Smooth muscle cell (in vitro differentiated cells): ENCODE data around the gene P3H2. TPM values are rescaled to one million over a fixed set of nuclear protein-coding genes. Genes with fewer than 3 reads are reported as not detected.

Experiments
- DNase-seq: peaks from one replicate; lab custom pipeline; 2025; ENCODE audit not compliant: unreplicated experiment; lab: John Stamatoyannopoulos, UW
- H2AFZ ChIP-seq: fragments of 200-600 bp; sonication (generic); 2 replicates; pipeline ENCODE4 v1.6.0; 2016; ENCODE audit warnings: antibody characterized with exemption, low read depth, mild to moderate bottlenecking
- H3F3A ChIP-seq: fragments of 200-600 bp; sonication (generic); 2 replicates; pipeline ENCODE4 v1.6.0; 2017; ENCODE audit warnings: antibody characterized with exemption, low read depth
- H3K27ac ChIP-seq: fragments of 200-600 bp; sonication (generic); 2 replicates; pipeline ENCODE4 v1.5.1; 2016; ENCODE audit warnings: low read depth, mild to moderate bottlenecking
- H3K27me3 ChIP-seq: fragments of 200-600 bp; sonication (generic); 2 replicates; pipeline ENCODE4 v1.6.1; 2016; ENCODE audit warnings: low read depth, mild to moderate bottlenecking
- H3K36me3 ChIP-seq: fragments of 200-600 bp; sonication (generic); 2 replicates; pipeline ENCODE4 v1.5.1; 2016; ENCODE audit warnings: low read depth
- H3K4me1 ChIP-seq: fragments of 200-600 bp; sonication (generic); 2 replicates; pipeline ENCODE4 v1.5.1; 2016; ENCODE audit warnings: low read depth
- H3K4me2 ChIP-seq: fragments of 200-600 bp; sonication (generic); 2 replicates; pipeline ENCODE4 v1.6.0; 2016; ENCODE audit warnings: mild to moderate bottlenecking
- H3K4me3 ChIP-seq: fragments of 200-600 bp; sonication (generic); 2 replicates; pipeline ENCODE4 v1.5.1; 2016; ENCODE audit warnings: mild to moderate bottlenecking
- H3K79me2 ChIP-seq: fragments of 200-600 bp; sonication (generic); 2 replicates; pipeline ENCODE4 v1.6.0; 2016; ENCODE audit warnings: low read depth, mild to moderate bottlenecking
- H3K9ac ChIP-seq: fragments of 200-600 bp; sonication (generic); 2 replicates; pipeline ENCODE4 v1.6.0; 2016; ENCODE audit warnings: low read depth
- H3K9me3 ChIP-seq: fragments of 200-600 bp; sonication (generic); replicated peaks from 2 replicates; pipeline ENCODE4 v1.5.1; 2016; ENCODE audit warnings: low read depth
- H4K20me1 ChIP-seq: fragments of 200-600 bp; sonication (generic); 2 replicates; pipeline ENCODE4 v1.6.0; 2016; ENCODE audit warnings: low read depth
- WGBS: methylation state at CpG from one replicate; pipeline ENCODE4 v1.1.7; 2016; ENCODE audit warnings: low lambda C conversion rate; 5-methylcytosine and 5-hydroxymethylcytosine counted together
- polyA plus RNA-seq: library from polyadenylated mRNA; unstranded; fragments of >200 nt; fragmentation: Nextera tagmentation; extraction: Ambion mirVana; gene quantifications from 2 replicates; pipeline ENCODE4 v1.2.1, GENCODE V29; 2016
- total RNA-seq: library from RNA; depleted of rRNA; stranded (reverse); fragments of >200 nt; gene quantifications from 2 replicates; pipeline ENCODE4 v1.2.3, GENCODE V29; 2014
- TF ChIP-seq, protein P1 (sequence below): fragments of 200-600 bp; sonication (generic); IDR thresholded peaks from 2 replicates; pipeline ENCODE4 v1.5.1; 2017; ENCODE audit warnings: borderline replicate concordance, mild to moderate bottlenecking, antibody characterized with exemption; ENCODE audit not compliant: insufficient read depth, poor library complexity, severe bottlenecking

P3H2 gene
- total and polyA plus RNA-seq, 2 experiments from 2014 or later = 6.5 to 27.3 TPM

DNA sequence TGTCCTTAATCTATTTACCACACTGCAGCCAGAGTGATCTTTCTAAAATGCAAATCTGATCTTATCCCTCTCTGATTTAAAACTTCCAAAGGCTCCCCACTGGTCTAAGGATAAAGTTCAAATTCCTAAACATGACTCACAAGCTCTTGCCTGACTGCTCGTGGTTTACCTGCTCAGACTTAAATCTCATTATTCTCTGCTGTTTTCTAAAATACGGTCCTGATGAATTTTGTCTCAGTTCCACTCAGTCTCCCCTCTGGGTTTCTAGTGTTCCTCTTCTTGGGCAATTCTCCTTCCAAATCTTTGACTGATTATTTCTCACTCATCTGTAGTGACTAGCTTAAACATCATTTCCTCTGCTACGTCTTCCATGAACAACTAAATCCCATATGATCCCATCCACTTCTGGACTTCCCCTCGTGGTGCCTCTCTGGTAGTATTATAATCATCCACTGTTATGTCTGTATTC lies 108.3 kb downstream of the P3H2 start:
- Histone ChIP-seq H3K9me3 (no peaks in the 10 kb centered on the region), H3K27ac (peak overlapping the region; percentile 85), H3F3A (peaks cover 20% of the 10 kb centered on the region), H4K20me1 (peaks cover 4% of the 10 kb centered on the region), H2AFZ (no peak overlapping the region), H3K4me1 (peaks cover 23% of the 10 kb centered on the region), H3K4me3 (peak overlapping the region; percentile 9), H3K36me3 (no peaks in the 10 kb centered on the region), H3K9ac (no peak overlapping the region), H3K27me3 (no peaks in the 10 kb centered on the region), H3K4me2 (peak overlapping the region; percentile 72), H3K79me2 (no peaks in the 10 kb centered on the region)
- no peak for DNase-seq
- 0% methylated on average over 4 of the region's 4 CpGs for WGBS
- TF ChIP-seq, protein P1, sequence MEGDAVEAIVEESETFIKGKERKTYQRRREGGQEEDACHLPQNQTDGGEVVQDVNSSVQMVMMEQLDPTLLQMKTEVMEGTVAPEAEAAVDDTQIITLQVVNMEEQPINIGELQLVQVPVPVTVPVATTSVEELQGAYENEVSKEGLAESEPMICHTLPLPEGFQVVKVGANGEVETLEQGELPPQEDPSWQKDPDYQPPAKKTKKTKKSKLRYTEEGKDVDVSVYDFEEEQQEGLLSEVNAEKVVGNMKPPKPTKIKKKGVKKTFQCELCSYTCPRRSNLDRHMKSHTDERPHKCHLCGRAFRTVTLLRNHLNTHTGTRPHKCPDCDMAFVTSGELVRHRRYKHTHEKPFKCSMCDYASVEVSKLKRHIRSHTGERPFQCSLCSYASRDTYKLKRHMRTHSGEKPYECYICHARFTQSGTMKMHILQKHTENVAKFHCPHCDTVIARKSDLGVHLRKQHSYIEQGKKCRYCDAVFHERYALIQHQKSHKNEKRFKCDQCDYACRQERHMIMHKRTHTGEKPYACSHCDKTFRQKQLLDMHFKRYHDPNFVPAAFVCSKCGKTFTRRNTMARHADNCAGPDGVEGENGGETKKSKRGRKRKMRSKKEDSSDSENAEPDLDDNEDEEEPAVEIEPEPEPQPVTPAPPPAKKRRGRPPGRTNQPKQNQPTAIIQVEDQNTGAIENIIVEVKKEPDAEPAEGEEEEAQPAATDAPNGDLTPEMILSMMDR = no peak

DNA sequence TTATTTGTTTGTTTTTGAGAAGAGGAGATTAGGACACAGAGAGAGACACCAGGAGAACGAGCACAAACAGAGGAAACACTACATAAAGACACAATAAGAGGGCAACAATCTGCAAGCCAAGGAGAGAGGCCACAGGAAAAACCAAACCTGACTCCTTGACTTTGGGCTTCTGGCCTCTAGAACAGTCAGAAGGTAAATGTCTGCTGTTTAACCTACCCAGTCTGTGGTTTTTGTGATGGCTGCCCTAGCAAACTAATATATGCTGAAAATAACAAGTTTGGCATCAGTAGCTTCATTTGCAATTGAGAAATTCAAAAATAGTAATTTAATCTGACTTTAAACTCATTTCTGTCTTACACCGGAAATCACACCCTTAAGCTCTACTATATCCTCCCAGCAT lies 110.2 kb downstream of the P3H2 start:
- no peaks in the 10 kb centered on the region for H3K9me3 ChIP-seq
- H2AFZ ChIP-seq = no peak overlapping the region
- no peak overlapping the region for H3K4me2 ChIP-seq
- peaks cover 17% of the 10 kb centered on the region for H3F3A ChIP-seq
- no peaks in the 10 kb centered on the region for H3K79me2 ChIP-seq
- no peaks in the 10 kb centered on the region for H3K27me3 ChIP-seq
- WGBS = 83% methylated on average over 2 of the region's 2 CpGs
- H3K9ac ChIP-seq = no peak overlapping the region
- no peaks in the 10 kb centered on the region for H3K36me3 ChIP-seq
- no peak overlapping the region for H3K27ac ChIP-seq
- H4K20me1 ChIP-seq = peaks cover 4% of the 10 kb centered on the region
- peaks cover 23% of the 10 kb centered on the region for H3K4me1 ChIP-seq
- no peak for DNase-seq
- H3K4me3 ChIP-seq = no peak overlapping the region
- TF ChIP-seq, protein P1 = no peak

DNA sequence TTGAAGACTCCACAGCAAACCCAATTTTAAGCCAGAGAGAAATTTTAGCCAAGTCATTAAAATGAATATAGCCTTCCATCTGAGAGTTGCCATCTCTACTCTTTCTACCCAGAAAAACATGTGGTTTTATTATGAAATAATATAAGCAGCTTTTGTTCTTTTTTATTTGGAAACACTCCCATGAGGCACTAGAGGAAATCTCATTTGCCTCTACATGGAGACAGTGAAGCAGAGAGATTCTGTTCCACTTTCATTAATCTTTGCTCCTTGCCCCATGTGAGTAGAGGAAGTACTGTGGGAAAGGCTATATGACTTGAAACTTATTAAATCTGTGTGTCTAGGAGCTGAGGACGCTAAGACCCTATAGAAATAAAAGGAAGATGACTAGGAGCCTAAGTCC lies 111.1 kb downstream of the P3H2 start:
- no peak overlapping the region for H3K4me2 ChIP-seq
- H3K79me2 ChIP-seq = no peaks in the 10 kb centered on the region
- no peak overlapping the region for H2AFZ ChIP-seq
- peaks cover under 1% of the 10 kb centered on the region for H4K20me1 ChIP-seq
- H3K36me3 ChIP-seq = no peaks in the 10 kb centered on the region
- H3K9ac ChIP-seq = no peak overlapping the region
- H3K9me3 ChIP-seq = no peaks in the 10 kb centered on the region
- H3K4me3 ChIP-seq = no peak overlapping the region
- no peak for DNase-seq
- H3K27ac ChIP-seq = no peak overlapping the region
- WGBS = 96% methylated on average over 1 of the region's 1 CpG
- H3K27me3 ChIP-seq = no peaks in the 10 kb centered on the region
- H3K4me1 ChIP-seq = peaks cover 23% of the 10 kb centered on the region
- H3F3A ChIP-seq = peaks cover 12% of the 10 kb centered on the region
- TF ChIP-seq, protein P1 = no peak

DNA sequence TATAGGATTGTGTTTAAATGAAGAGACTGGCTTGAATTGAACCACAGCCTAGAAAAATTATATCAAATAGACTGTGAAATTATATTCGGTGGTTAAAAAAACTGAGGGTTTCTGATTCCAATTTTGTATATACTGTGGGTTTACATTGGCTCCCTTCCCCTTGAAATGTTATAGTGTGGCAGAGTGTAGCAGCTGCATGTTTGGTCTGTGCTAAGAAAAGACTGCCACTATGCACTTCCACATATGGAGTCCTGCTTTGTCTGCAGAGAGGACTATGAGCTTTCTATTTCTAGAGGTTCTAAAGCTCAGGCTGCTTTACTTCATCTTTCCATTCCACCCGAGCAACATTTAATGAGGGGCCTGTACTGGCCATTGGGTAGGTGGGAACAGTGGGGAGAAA lies 112.3 kb downstream of the P3H2 start:
- 85% methylated on average over 2 of the region's 2 CpGs for WGBS
- no peak overlapping the region for H3K27ac ChIP-seq
- peaks cover 20% of the 10 kb centered on the region for H3K4me1 ChIP-seq
- no peak for DNase-seq
- no peak overlapping the region for H3K4me2 ChIP-seq
- H3K9me3 ChIP-seq = no peaks in the 10 kb centered on the region
- peaks cover 10% of the 10 kb centered on the region for H3F3A ChIP-seq
- H3K4me3 ChIP-seq = no peak overlapping the region
- H3K9ac ChIP-seq = no peak overlapping the region
- H3K27me3 ChIP-seq = no peaks in the 10 kb centered on the region
- H3K36me3 ChIP-seq = no peaks in the 10 kb centered on the region
- TF ChIP-seq, protein P1 = no peak
- H4K20me1 ChIP-seq = no peaks in the 10 kb centered on the region
- no peak overlapping the region for H2AFZ ChIP-seq
- no peaks in the 10 kb centered on the region for H3K79me2 ChIP-seq
